B cell (primary cell): Measurements from ENCODE around the gene IFNK.

ENCODE experiments used
- EZH2 ChIP-seq: IDR thresholded peaks from 2 replicates; pipeline ENCODE4 v1.6.1; 2012; ENCODE audit warnings: borderline replicate concordance, low read depth, mild to moderate bottlenecking, moderate library complexity, low read length; ENCODE audit not compliant: insufficient read depth, poor library complexity, severe bottlenecking
- TF ChIP-seq, protein P1 (sequence below): fragments of 200-600 bp; IDR thresholded peaks from one replicate; pipeline ENCODE4 v1.8.0; 2022; ENCODE audit warnings: antibody characterized with exemption, mild to moderate bottlenecking

DNA sequence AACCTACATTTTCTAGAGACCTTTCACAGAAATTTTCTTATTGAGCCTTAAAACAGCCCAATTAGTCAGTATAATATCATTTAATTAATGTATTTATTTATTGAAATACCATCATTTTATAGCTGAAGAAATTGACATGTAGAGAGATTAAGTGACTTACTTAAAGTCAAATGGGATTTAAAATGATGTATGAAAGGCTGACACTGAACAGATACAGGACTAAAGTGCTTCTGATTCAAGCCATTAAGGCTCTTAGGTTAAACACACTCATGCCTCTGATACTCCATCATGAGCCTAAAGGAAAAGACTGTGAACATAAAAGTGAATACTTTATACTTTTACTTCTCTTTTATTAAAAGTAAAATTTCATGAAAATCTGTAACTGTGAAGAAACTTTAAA, 36.4 kb downstream of the IFNK start:
- TF ChIP-seq, protein P1, sequence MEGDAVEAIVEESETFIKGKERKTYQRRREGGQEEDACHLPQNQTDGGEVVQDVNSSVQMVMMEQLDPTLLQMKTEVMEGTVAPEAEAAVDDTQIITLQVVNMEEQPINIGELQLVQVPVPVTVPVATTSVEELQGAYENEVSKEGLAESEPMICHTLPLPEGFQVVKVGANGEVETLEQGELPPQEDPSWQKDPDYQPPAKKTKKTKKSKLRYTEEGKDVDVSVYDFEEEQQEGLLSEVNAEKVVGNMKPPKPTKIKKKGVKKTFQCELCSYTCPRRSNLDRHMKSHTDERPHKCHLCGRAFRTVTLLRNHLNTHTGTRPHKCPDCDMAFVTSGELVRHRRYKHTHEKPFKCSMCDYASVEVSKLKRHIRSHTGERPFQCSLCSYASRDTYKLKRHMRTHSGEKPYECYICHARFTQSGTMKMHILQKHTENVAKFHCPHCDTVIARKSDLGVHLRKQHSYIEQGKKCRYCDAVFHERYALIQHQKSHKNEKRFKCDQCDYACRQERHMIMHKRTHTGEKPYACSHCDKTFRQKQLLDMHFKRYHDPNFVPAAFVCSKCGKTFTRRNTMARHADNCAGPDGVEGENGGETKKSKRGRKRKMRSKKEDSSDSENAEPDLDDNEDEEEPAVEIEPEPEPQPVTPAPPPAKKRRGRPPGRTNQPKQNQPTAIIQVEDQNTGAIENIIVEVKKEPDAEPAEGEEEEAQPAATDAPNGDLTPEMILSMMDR: no peak
- no peak for TF ChIP-seq EZH2
